Measurements from ENCODE around the gene CABLES2. TPM values are rescaled to one million over a fixed set of nuclear protein-coding genes. Genes with fewer than 3 reads are reported as not detected.

Gene CABLES2
- total RNA-seq, 1 experiment from 2014 or later: 8.9 TPM

DNA sequence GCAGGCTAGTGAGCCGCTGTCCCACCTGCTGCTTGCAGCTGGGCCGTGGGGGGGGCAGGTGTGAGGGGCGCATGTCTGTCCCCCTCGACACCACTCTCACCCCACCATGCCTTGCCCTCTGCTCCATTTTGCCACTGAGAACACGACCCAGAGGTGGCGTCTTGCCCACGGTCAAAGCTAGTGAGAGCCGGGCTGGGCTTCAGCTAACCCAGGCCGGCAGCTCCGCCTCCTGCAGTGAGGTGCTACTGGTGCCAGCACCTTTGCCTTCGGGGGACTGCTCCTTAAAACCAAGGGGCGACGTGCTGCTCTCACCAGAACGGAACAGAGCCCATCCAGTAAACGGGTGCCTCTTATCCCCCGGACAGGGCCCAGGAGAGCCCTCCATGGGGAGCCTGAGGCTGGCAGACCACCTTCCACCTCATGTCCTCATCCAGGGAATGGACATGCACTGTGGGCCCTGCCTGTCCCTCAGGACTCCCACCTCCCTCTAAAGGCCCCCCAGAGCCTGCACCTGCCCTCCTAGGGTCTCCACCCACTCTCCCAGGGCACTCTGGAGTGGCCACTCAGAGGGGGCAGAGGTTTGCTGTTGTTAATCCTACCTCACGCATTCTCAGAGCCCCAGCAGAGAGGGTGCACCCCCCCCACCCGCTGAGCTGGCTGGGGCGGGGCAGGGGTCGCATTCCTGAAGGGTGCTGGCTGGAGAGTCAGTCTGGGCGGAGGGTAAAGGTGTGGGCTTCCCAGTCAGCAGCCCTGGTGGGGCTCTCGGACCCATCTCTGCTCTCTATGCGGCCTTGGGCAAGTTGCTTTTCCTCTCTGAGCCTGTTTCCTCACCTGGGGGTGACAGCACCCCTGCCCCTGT lies 17.4 kb upstream of the CABLES2 start (continued):
- no peak for TF ChIP-seq YY1 (IDR thresholded peaks at IDR 0.05; ENCODE audit: extremely low read depth, insufficient replicate concordance, low read depth, low read length)
- TF ChIP-seq SRF (IDR thresholded peaks at IDR 0.05; ENCODE audit: low read depth): no peak
- TF ChIP-seq MAX (IDR thresholded peaks at IDR 0.05): no peak
- TF ChIP-seq ZFX (IDR thresholded peaks at IDR 0.05): no peak
- no peak for TF ChIP-seq EZH2 (IDR thresholded peaks at IDR 0.05)
- no peak for TF ChIP-seq TCF7L2 (IDR thresholded peaks at IDR 0.05; ENCODE audit: borderline replicate concordance, extremely low read depth, insufficient read depth, insufficient read length)
- TF ChIP-seq POLR2A (IDR thresholded peaks at IDR 0.05; ENCODE audit: borderline replicate concordance, extremely low read depth, insufficient read depth, insufficient read length): no peak
- TF ChIP-seq ZNF274 (IDR thresholded peaks at IDR 0.05; ENCODE audit: low read depth, low read length): no peak
- no peak for TF ChIP-seq SIN3A (IDR thresholded peaks at IDR 0.05; ENCODE audit: low read depth)
- TF ChIP-seq CBX3 (IDR thresholded peaks at IDR 0.05; ENCODE audit: low read depth): no peak
- TF ChIP-seq CTCF (IDR thresholded peaks at IDR 0.05 in 2 of 3, conservative IDR thresholded peaks at IDR 0.05 in 1 of 3; ENCODE audit: borderline replicate concordance in 1 of 3, insufficient read depth in 1 of 3, low read depth in 2 of 3, low read length in 2 of 3): no peak
- TF ChIP-seq FOSL1 (IDR thresholded peaks at IDR 0.05; ENCODE audit: low read depth): no peak
- no peak for TF ChIP-seq CEBPB (IDR thresholded peaks at IDR 0.05; ENCODE audit: low read depth)

- no peak for ATAC-seq
- Histone ChIP-seq H3K36me3 (ENCODE audit: control insufficient read depth in 1 of 2, insufficient read depth in 2 of 2, low read length in 2 of 2) (no peaks in the 10 kb centered on the region), H3K27me3 (ENCODE audit: insufficient read depth, low read length) (no peaks in the 10 kb centered on the region), H3K27ac (ENCODE audit: low read depth, low read length) (no peak overlapping the region), H3K9me3 (ENCODE audit: control insufficient read depth in 1 of 2, insufficient read depth in 1 of 2, low read depth in 1 of 2, low read length in 2 of 2) (no peaks in the 10 kb centered on the region), H3K9ac (ENCODE audit: low read length) (no peak overlapping the region), H3K4me3 (replicated peaks in 1 of 2; ENCODE audit: low read depth in 1 of 2, low read length in 2 of 2) (no peak overlapping the region), H3K9me2 (ENCODE audit: insufficient read depth) (no peaks in the 10 kb centered on the region), H3K79me2 (ENCODE audit: insufficient read depth, low read length) (no peaks in the 10 kb centered on the region), H2AFZ (ENCODE audit: low read depth, low read length, poor library complexity, severe bottlenecking) (no peak overlapping the region), H3K4me2 (ENCODE audit: low read length) (no peak overlapping the region), H4K20me1 (ENCODE audit: insufficient read depth) (no peaks in the 10 kb centered on the region), H3K4me1 (ENCODE audit: control insufficient read depth in 1 of 2, insufficient read depth in 2 of 2, low read length in 2 of 2) (peaks cover 19 to 29% of the 10 kb centered on the region in 2 experiments)
- no TSS peak for BruUV-seq (replicated peaks)
- DNase-seq (ENCODE audit: low read depth, low spot score): no peak
- POLR2A ChIA-PET: no interaction called here
- intact Hi-C loops (cut with micrococcal nuclease): no loop called here
- RAD21 ChIA-PET (ENCODE audit: low non-redundant PET in 1 of 2, low total read pairs in 2 of 2, uncharacterized antibody in 2 of 2, unreplicated experiment in 2 of 2): interaction anchor here in 1 of 2 experiments (0.7 kb wide), 1 partner anchor 104 kb away, joined by 3 read pairs; no protein-coding TSS in a partner anchor
- CTCF ChIA-PET: no interaction called here
- TF ChIP-seq CTCF (IDR thresholded peaks at IDR 0.05 in 2 of 3, conservative IDR thresholded peaks at IDR 0.05 in 1 of 3; ENCODE audit: borderline replicate concordance in 1 of 3, insufficient read depth in 1 of 3, low read depth in 2 of 3, low read length in 2 of 3) (no peak), FOSL1 (IDR thresholded peaks at IDR 0.05; ENCODE audit: low read depth) (no peak), YY1 (IDR thresholded peaks at IDR 0.05; ENCODE audit: extremely low read depth, insufficient replicate concordance, low read depth, low read length) (no peak), EZH2 (IDR thresholded peaks at IDR 0.05) (no peak), EZH2phosphoT487 (IDR thresholded peaks at IDR 0.05; ENCODE audit: borderline replicate concordance) (no peak), POLR2A (IDR thresholded peaks at IDR 0.05; ENCODE audit: borderline replicate concordance, extremely low read depth, insufficient read depth, insufficient read length) (no peak), SRF (IDR thresholded peaks at IDR 0.05; ENCODE audit: low read depth) (no peak)
- TF ChIP-seq, protein P1, sequence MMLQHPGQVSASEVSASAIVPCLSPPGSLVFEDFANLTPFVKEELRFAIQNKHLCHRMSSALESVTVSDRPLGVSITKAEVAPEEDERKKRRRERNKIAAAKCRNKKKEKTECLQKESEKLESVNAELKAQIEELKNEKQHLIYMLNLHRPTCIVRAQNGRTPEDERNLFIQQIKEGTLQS (IDR thresholded peaks at IDR 0.05): no peak
- TF ChIP-seq, protein P2, sequence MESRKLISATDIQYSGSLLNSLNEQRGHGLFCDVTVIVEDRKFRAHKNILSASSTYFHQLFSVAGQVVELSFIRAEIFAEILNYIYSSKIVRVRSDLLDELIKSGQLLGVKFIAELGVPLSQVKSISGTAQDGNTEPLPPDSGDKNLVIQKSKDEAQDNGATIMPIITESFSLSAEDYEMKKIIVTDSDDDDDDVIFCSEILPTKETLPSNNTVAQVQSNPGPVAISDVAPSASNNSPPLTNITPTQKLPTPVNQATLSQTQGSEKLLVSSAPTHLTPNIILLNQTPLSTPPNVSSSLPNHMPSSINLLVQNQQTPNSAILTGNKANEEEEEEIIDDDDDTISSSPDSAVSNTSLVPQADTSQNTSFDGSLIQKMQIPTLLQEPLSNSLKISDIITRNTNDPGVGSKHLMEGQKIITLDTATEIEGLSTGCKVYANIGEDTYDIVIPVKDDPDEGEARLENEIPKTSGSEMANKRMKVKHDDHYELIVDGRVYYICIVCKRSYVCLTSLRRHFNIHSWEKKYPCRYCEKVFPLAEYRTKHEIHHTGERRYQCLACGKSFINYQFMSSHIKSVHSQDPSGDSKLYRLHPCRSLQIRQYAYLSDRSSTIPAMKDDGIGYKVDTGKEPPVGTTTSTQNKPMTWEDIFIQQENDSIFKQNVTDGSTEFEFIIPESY (IDR thresholded peaks at IDR 0.05; ENCODE audit: extremely low read depth, insufficient replicate concordance, low read length): no peak
Measured at GRCh38 chr20:62423326-62423706, 16.2 kb upstream of the CABLES2 start.
